GM12874 (cell line): ENCODE measurements around the gene AATF.

Source experiments
- CTCF ChIP-seq: IDR thresholded peaks from 2 replicates; pipeline ENCODE4 v1.5.1; 2011; ENCODE audit warnings: low read depth, mild to moderate bottlenecking, control low read depth, low read length, moderate library complexity; ENCODE audit not compliant: insufficient read depth

Gene AATF

GRCh38 chr17:36936455-36937000 lies 12.2 kb upstream of the AATF start:
- TF ChIP-seq CTCF = no peak

DNA sequence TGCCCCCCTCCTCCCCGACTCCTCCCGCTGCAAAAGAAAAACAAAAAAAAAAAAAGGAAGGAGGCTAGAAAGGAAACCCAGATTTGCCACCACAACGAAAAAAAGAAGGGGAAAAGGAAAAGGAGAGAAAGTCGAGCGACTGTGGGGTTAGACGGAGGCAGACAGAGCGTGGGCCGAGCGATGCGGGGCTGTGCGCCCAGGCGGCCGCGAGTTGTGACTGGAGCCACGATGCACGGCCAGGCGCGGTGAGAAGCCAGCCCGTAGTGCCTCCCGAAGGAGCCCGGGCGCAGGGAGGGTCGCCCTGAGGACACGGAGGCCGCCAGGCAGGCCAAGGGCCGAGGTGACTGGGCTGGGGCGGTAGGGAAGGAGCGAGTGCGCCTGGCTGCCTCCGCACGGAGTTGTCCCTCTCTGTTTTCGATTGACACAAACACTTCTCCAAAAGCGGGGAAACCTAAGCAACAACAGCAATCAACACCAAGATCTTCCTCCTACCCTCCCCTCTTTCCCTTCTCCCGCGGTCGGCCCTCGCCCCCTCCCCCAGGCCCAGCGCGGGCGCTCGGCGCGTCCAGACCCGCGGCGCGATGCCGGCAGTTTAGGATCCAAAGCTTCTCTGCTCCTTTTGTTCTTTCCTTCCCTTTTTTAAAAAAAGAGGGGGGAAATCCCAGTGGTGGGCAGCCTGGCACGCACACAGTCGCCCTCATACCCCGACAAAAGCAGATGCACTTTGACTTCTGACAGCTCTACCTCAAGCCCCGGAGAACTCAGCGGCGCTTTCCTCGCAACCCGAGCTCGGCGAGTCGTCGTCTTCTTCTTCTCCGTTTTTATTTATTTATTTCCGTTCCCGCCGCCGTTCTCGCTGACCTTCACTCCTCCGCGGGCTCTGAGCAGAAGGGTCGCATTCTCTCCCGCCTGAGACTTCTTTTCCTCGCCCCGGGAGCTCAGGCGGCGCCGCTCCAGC lies 11.5 kb upstream of the AATF start, which contains the start of gene LHX1:
Gene LHX1 (plus strand): TSS at position 475 of the 958 bp plus-strand sequence. CDS start 723 bp downstream, outside the sequence.
- no peak for TF ChIP-seq CTCF

DNA sequence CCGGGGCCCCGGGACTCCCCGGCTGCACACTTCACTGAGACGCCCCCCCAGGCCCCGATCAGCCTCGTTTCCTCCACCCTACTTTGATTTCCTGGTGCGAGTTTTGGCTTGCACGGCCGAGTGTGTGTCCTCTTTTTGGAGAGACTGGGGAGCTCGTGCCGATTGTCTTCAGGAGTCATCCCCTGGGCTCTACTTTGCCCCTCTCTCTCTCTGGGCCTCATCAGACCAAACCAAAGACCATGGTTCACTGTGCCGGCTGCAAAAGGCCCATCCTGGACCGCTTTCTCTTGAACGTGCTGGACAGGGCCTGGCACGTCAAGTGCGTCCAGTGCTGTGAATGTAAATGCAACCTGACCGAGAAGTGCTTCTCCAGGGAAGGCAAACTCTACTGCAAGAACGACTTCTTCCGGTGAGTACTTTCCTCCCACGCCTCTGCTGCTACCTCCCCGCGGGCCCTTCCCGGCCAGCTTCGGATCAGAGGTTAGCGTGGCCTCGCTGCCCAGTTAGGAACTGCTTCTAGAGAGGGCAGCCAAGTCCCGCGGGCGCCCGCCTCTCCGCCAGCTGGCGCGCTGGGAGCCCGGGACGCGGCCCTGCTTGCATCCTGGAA lies 10.7 kb upstream of the AATF start:
- no peak for TF ChIP-seq CTCF

DNA sequence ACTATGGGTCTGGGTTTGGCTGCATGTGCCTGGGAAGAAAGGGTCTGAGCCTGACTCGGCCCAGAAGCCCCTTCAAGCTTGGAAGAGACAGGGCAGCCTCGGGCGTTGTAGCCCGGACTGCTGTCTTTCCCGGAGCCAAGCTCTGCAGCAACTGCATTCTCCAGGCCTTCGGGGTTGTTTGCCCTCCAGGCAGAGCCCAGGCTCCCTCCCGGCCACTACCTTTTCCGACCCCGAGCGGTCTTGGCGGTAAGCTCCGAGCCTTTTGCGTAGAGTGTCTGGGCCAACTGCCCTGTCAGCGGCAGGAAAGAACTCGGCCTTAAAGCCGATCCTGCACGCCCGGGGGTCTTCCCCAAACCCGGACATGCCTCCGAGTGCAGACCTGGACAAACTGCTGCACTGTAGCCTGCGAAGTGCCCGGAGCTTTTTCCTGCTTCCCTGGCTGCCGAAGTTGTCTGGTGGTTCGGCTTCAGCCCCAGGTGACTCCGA lies 10.1 kb upstream of the AATF start:
- TF ChIP-seq CTCF = no peak

GRCh38 chr17:36939052-36939801 lies 9.5 kb upstream of the AATF start:
- TF ChIP-seq CTCF = no peak

DNA sequence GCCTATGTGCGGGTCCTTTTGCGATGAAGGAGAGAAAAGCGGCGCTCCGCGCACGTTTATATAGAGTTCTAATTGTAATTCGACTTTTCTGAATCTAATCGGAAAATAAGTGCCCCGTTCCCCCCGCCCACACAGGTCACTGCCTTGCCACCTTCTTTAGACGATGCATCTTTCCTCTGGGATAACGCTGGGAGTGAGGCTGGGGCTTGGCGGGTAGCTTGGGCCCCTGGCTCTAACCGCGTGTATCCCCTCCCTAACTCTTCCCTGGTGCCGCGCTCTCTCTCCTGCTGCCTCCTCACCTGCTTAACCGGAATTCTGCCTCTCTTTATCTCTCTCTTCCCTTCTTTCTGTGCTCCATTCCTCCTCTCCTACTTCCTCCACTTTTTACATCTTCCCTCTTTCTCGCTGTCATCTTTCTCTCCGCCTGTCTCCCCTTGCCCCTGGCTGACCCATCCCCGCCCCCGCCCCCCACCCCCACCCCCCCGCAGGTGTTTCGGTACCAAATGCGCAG lies 8.9 kb upstream of the AATF start:
- no peak for TF ChIP-seq CTCF
